NCI-H226 (cell line): ENCODE measurements around the gene KRT35.

ENCODE experiments used
- DNase-seq: peaks from one replicate; pipeline ENCODE4 v3.0.0-alpha.2; 2015

The KRT35 gene

GRCh38 chr17:41486316-41486715, 5.4 kb upstream of the KRT35 start:
- no peak for DNase-seq

- DNase-seq: no peak
These were observed 4.3 kb upstream of the KRT35 start for GRCh38 chr17:41484920-41485904.

GRCh38 chr17:41483991-41484826, 3.3 kb upstream of the KRT35 start:
- DNase-seq: no peak

GRCh38 chr17:41483531-41483930, 2.6 kb upstream of the KRT35 start:
- no peak for DNase-seq

- no peak for DNase-seq
These were observed 370 bp downstream of the KRT35 start for GRCh38 chr17:41480581-41480980.

GRCh38 chr17:41480136-41480535, 815 bp downstream of the KRT35 start:
- DNase-seq: no peak

GRCh38 chr17:41478237-41478636, 2.7 kb downstream of the KRT35 start:
- no peak for DNase-seq

GRCh38 chr17:41476866-41477815, 3.8 kb downstream of the KRT35 start:
- DNase-seq: no peak

GRCh38 chr17:41475421-41475820, 5.5 kb downstream of the KRT35 start:
- DNase-seq: no peak

GRCh38 chr17:41474863-41475262, 6.1 kb downstream of the KRT35 start:
- no peak for DNase-seq

GRCh38 chr17:41468346-41468745, 12.6 kb downstream of the KRT35 start:
- DNase-seq: no peak

- DNase-seq: no peak
These were observed 13.4 kb downstream of the KRT35 start for GRCh38 chr17:41467561-41467960.

- no peak for DNase-seq
These were observed 14.0 kb downstream of the KRT35 start, which contains the start of gene KRT32 for GRCh38 chr17:41466988-41467387. KRT32 (minus strand) TSS chr17:41467386; CDS start chr17:41467325, 61 bp downstream.

- DNase-seq: peak; percentile 91
These were observed 16.3 kb downstream of the KRT35 start for GRCh38 chr17:41464682-41465081.

GRCh38 chr17:41464173-41464572, 16.8 kb downstream of the KRT35 start:
- DNase-seq: no peak

GRCh38 chr17:41463746-41464145, 17.2 kb downstream of the KRT35 start:
- no peak for DNase-seq

GRCh38 chr17:41462705-41463104, 18.2 kb downstream of the KRT35 start:
- no peak for DNase-seq

- no peak for DNase-seq
These were observed 23.3 kb downstream of the KRT35 start for GRCh38 chr17:41457676-41458075.

GRCh38 chr17:41456204-41456603, 24.7 kb downstream of the KRT35 start:
- no peak for DNase-seq

GRCh38 chr17:41455236-41455635, 25.7 kb downstream of the KRT35 start:
- DNase-seq: no peak

GRCh38 chr17:41453066-41453465, 27.9 kb downstream of the KRT35 start:
- no peak for DNase-seq

GRCh38 chr17:41452281-41452680, 28.7 kb downstream of the KRT35 start:
- DNase-seq: no peak
